ENCODE measurements around the gene EXOSC1.
"Not testable (repeated sequence)": the region's sequence is repeated elsewhere in the genome, so short reads cannot be mapped to it uniquely, and the experiment has no call there.

EXOSC1 gene

GRCh38 chr10:97407952-97408248, 37.9 kb downstream of the EXOSC1 start:
- no peak for DNase-seq (ENCODE audit: low read depth)

GRCh38 chr10:97407211-97407951, 38.4 kb downstream of the EXOSC1 start:
- peak; percentile 47 for DNase-seq (ENCODE audit: low read depth)

GRCh38 chr10:97406483-97406882, 39.3 kb downstream of the EXOSC1 start:
- DNase-seq (ENCODE audit: low read depth), result not testable (repeated sequence)

- no peak for DNase-seq (ENCODE audit: low read depth)
Measured at GRCh38 chr10:97406064-97406463, 39.7 kb downstream of the EXOSC1 start.

GRCh38 chr10:97404044-97404443, 41.8 kb downstream of the EXOSC1 start:
- no peak for DNase-seq (ENCODE audit: low read depth)

- DNase-seq (ENCODE audit: low read depth), result no peak
Measured at GRCh38 chr10:97401455-97401919, 44.3 kb downstream of the EXOSC1 start.

- peak; percentile 81 for DNase-seq (ENCODE audit: low read depth)
Measured at GRCh38 chr10:97400665-97401454, 44.9 kb downstream of the EXOSC1 start, which contains the start of gene RRP12. RRP12 (minus strand) TSS chr10:97401340; CDS start chr10:97401231, 109 bp downstream.

- DNase-seq (ENCODE audit: low read depth), result no peak
Measured at GRCh38 chr10:97399843-97400545, 45.8 kb downstream of the EXOSC1 start.

GRCh38 chr10:97396056-97396455, 49.8 kb downstream of the EXOSC1 start:
- no peak for DNase-seq (ENCODE audit: low read depth)

- no peak for DNase-seq (ENCODE audit: low read depth)
Measured at GRCh38 chr10:97393034-97393573, 52.7 kb downstream of the EXOSC1 start.

GRCh38 chr10:97390091-97390490, 55.7 kb downstream of the EXOSC1 start:
- DNase-seq (ENCODE audit: low read depth), result no peak

- DNase-seq (ENCODE audit: low read depth), result no peak
Measured at GRCh38 chr10:97388152-97388551, 57.7 kb downstream of the EXOSC1 start.

All from T follicular helper cell (primary cell).